Stimulated activated CD4-positive, alpha-beta T cell treated with anti-CD3 and anti-CD28 coated beads, Interleukin-1b, Interleukin-23, amount 100 ng/mL, for 24 hours (primary cell): Measurements from ENCODE around the gene GTSE1.

Experiments used
- DNase-seq, 4 experiments: peaks; one replicate each; pipeline ENCODE4 v3.0.0-alpha.2; 2020; ENCODE audit warnings: low read depth in 4 of 4, low spot score in 1 of 4

Gene GTSE1

GRCh38 chr22:46327691-46328465 lies 31.2 kb downstream of the GTSE1 start:
- no peak for DNase-seq

- DNase-seq: no peak
Observed at GRCh38 chr22:46328797-46329196, 32.1 kb downstream of the GTSE1 start.

DNA sequence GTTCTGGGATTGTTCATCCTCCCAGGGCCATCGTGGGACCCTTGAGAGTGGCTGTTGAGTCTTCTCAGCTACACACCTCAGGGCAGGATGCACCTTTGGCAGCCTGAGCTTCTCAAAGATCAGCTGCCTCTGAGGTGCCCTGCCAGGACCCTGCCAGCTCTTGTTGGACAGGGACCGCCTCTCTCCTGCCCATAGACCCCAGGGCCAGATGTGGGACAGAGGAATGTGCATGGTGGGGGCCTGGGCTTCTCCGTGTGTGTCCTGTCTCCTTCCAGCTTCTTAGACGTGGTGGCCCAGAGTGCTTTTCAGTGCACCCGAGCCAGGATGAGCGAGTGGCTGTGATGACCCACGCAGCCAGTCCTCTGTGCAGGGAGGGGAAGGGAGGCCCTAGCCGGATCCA lies 32.9 kb downstream of the GTSE1 start:
- DNase-seq: no peak

DNA sequence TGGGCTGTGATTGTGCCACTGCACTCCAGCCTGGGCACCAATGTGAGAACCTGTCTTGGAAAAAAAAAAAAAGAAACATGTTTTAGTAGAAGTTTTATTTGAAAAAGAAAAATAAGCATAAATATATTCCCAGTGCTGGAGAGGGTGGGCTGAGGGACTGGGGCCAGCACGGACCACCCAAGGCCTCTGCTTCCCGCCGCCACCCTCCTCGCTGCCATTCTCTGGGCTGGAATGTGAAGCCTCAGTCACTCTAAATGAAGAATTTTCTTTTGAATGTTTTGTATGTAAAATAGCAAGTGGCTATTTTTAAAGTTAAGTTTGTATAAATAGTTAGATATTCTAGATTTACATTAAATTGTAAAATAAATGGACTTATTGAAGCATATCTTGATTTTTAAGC lies 33.8 kb downstream of the GTSE1 start:
- no peak for DNase-seq

DNA sequence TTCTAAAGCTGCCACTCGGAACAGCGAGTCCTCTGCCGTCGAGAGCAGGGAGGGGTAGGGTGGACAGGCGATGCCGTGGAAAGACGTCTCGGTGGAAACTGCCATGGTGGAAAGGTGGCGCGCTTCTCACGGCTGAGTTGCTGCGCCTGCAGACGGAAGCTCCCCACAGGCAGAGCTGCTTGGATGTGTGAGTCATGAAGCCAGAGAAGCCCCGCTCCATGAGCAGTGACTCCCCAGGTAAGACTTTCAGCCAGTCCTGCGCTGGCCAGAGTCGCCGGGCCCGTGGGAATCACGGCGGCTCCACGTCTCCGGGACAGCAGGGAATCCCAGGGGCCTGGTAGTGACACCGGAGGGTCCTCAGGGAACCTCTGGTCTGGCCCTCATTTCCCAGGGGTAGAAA lies 34.8 kb downstream of the GTSE1 start:
- DNase-seq: no peak

DNA sequence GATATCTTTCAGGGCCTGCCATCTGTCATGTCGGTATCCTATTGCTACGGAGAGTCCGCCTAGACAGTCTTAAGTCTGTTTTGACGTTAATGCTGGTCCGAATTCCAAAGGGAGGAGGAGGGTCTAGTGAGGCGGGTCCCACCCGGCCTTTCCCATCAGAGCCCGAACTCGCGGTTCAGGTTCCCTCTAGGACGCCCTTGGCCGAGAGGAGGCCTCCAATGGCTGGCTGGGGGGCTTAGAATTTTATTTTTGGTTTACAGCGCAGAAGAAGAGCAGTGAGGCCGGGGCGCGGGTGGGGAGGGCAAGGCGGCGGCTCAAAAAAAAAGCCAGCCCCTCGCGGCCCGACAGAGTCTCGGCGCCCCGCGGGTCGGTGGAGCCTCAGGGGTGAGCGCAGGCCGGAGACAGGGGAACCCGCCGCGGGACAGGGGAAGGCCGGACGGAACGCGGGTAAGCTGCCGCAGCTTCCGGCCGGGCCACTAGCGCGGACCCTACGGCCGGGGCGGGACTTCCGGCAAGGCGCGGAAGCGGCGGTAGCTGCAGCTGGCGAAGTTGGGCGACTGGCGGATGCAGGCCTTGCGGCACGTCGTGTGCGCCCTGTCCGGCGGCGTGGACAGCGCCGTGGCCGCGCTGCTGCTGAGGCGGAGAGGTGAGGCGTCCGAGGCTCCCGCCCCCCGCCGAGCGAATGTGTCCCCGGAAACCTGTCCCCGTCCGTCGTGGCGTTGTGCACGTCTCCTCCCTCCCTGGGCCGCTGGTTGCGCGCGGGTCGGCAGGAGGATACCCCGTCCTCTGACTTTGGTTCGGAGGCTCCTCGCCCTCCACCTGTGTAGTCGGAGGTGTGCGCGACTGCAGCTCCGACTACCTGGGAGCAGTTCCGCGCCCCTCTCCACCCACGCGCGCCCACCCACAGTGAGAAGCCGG lies 38.8 kb downstream of the GTSE1 start, which contains the start of gene TRMU:
TSS of gene TRMU (plus strand) at position 514 of the 918 bp plus-strand sequence. CDS start at position 565, 51 bp downstream.
- peak; percentile 45 to 70 (median 56) for DNase-seq

DNA sequence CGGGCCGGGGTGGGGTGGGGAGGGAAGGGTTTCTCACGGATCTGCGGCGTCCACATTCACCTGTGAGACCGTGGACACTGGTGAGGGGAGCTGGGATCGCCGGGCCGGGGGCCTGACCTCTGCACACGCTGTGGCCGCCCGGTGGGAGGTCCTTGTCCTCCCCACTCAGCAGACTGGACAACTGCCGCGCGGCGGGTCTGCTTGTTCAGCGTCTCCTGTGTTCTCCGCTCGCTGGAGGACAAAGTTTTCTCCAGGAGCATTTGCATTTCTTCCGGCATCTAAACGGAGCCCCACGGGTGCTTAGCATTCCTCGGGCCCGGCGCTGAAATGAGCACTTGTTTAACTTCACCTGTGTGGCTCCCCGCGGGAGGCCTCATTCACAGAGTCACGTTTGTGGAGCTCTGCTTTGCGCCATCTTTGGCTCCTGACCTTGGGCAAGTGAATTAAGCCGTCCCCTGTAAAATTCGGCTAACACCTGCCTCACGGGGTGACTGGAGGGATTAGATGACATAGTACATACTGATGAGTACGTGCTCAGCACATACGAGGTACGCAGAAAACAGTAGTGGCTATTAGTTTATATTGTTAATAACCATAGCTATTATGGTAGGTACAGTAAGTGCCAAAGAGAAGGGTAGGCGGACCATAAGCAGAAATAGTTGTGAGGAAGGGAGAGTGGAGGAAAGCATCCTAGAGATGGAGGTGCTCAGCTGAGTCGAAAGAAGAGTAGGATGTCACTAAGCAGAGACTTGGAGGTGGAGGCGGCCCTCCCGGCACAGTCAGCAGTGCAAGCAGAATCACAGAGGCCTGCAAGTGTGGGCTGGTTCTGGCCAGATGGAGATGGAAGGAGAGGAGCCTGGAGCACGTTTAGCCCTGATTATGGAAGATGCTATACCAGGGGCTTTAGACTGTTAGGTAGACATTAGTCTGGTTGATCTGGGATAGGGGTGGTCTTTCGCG lies 39.7 kb downstream of the GTSE1 start:
- DNase-seq: no peak

DNA sequence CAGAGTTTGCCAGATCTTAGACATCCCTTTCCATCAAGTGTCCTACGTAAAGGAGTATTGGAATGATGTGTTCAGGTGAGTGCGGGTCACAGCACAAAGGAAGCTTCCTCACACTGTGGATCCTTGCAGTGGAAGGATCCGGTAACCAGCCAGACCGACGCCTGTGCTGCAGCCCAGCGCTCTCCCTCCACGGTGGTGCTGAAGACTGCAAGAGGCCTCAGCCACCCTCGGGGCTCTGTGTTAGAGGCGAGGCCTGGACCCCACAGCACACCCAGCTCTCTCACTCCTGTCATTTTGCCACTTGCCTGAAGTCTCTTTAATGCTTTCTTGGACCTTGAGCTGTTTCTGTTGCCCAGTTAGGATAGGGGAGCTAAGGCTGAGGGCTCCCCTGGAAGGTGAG lies 41.2 kb downstream of the GTSE1 start:
- DNase-seq: no peak

GRCh38 chr22:46338636-46339035 lies 42.0 kb downstream of the GTSE1 start:
- DNase-seq: no peak

GRCh38 chr22:46339956-46340355 lies 43.3 kb downstream of the GTSE1 start:
- DNase-seq: no peak

- no peak for DNase-seq
Observed at GRCh38 chr22:46340676-46341075, 44.0 kb downstream of the GTSE1 start.

DNA sequence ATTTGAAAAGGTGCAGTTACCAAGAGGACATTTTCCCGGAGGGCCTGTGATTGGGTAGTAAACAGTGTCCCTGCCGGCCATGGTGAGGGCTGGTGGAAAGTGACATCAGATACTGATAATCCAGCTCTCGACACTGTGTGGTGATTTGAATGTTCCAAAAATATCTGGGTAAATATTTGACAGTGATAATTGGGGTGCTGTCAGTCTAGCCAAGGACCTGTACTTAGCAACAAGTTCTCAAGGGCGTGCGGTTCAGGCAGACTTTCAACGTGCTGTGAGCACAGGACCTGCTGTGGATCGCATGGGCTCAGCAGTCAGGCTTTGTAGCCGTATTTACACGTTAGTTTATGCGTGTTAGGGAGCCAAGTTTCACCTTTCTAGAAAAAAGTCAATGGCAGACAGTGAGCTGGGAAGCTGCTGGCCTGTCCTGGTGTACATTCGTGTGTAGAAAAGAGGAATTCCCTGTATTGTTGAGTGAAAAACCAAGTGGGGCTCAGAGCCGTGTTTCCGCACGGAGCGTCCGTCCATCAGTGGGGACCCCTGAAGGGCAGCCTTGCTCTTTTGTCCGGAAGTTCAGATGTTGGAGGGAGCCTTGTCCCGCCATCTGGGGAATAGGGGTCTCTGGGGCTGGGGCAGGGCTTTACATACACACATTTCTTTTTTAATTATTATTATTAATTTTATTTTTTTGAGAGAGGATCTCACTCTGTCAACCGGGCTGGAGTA lies 50.2 kb downstream of the GTSE1 start:
- DNase-seq: no peak

- no peak for DNase-seq
Observed at GRCh38 chr22:46347646-46348045, 51.0 kb downstream of the GTSE1 start.

GRCh38 chr22:46348099-46348695 lies 51.5 kb downstream of the GTSE1 start:
- no peak for DNase-seq

GRCh38 chr22:46349238-46349637 lies 52.6 kb downstream of the GTSE1 start:
- DNase-seq: no peak

DNA sequence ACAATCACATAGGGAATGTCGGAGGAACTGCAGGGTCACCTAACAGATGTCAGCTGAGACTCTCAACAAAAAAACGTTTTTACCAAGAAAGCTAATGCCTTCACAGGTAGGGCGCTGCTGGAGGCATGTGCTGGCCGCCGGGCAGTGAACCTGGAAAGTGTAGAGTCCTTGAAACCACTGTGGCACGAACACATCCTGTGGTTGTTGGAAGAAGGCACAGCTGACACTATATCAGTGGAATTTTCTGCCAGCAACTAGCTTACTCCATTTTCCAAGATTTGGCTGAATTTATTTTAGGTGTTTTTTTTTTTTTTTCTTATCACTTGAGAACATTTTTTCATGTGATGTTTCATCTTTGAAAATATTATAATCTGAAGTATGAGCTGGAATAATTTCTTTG lies 53.0 kb downstream of the GTSE1 start:
- DNase-seq: no peak

DNA sequence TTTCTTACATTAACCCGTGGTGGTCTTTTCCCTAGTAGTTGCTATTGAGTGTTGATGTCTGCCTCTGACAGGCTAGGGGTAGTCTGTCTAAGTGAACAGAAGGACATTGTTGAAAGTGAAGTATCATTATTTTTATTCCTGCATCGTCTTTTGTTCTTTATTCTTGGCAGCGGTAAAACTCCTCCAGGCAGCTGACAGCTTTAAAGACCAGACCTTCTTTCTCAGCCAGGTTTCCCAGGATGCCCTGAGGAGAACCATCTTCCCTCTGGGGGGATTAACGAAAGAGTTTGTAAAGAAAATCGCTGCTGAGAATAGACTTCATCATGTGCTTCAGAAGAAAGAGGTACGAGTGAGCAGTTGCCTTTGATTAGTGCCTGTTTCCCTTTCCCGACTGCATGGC lies 53.5 kb downstream of the GTSE1 start:
- DNase-seq: no peak

- no peak for DNase-seq
Observed at GRCh38 chr22:46350646-46351045, 54.0 kb downstream of the GTSE1 start.

- no peak for DNase-seq
Observed at GRCh38 chr22:46351131-46351735, 54.6 kb downstream of the GTSE1 start.

DNA sequence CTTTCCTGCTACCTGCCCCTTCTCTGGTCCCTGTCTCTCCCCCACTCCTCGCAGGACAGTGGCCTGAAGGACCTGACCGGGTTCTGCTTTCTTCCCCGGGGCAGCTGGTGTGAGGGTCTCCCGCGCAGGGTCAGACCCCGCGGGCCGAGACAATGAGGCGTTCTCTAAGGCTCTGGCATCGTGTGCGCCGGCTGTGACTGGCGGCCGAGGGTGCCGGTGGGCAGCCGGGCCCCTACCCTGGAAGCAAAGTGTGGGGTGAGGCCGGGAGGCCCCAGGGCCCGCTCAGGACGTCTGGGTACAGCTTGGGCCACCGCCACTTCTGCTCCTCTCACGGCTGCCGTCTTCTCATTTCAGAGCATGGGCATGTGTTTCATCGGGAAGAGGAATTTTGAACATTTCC lies 55.1 kb downstream of the GTSE1 start:
- DNase-seq: no peak
